OCI-LY1 (cell line): ENCODE results near the gene A2ML1.

Source experiments
- EZH2 ChIP-seq: fragments of 200-600 bp; sonication (generic), shearing (Covaris generic); IDR thresholded peaks from 2 replicates; pipeline ENCODE4 v1.8.0; 2017; ENCODE audit warnings: borderline replicate concordance, mixed run types, mild to moderate bottlenecking, antibody characterized with exemption, low read length, moderate library complexity, mixed read lengths
- TF ChIP-seq, protein P1 (sequence below): fragments of 200-600 bp; sonication (generic), shearing (Covaris generic); IDR thresholded peaks from 2 replicates; pipeline ENCODE4 v1.5.1; 2017; ENCODE audit warnings: mild to moderate bottlenecking, antibody characterized with exemption, low read length, moderate library complexity, mixed read lengths

GRCh38 chr12:8823565-8824300 is 1.3 kb downstream of the A2ML1 start:
- TF ChIP-seq, protein P1, sequence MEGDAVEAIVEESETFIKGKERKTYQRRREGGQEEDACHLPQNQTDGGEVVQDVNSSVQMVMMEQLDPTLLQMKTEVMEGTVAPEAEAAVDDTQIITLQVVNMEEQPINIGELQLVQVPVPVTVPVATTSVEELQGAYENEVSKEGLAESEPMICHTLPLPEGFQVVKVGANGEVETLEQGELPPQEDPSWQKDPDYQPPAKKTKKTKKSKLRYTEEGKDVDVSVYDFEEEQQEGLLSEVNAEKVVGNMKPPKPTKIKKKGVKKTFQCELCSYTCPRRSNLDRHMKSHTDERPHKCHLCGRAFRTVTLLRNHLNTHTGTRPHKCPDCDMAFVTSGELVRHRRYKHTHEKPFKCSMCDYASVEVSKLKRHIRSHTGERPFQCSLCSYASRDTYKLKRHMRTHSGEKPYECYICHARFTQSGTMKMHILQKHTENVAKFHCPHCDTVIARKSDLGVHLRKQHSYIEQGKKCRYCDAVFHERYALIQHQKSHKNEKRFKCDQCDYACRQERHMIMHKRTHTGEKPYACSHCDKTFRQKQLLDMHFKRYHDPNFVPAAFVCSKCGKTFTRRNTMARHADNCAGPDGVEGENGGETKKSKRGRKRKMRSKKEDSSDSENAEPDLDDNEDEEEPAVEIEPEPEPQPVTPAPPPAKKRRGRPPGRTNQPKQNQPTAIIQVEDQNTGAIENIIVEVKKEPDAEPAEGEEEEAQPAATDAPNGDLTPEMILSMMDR = peak; percentile 98
- TF ChIP-seq EZH2 = no peak
